Transverse colon (tissue), 3 donors: ENCODE measurements around the gene SUPT5H.

ENCODE experiments used
- CTCF ChIP-seq, 5 experiments: fragments of 200-600 bp in 3 of 5; fragments of 450-650 bp in 2 of 5; sonication (generic) in 3 of 5; IDR thresholded peaks; 1 replicate in 2 of 5; 2 replicates in 3 of 5; pipeline ENCODE4 v1.5.1; 2016 to 2017; ENCODE audit warnings: antibody characterized with exemption in 5 of 5, inconsistent platforms in 3 of 5, mild to moderate bottlenecking in 2 of 5, moderate library complexity in 1 of 5
- POLR2A ChIP-seq: fragments of 450-650 bp; IDR thresholded peaks from one replicate; pipeline ENCODE4 v1.6.1; 2016; ENCODE audit warnings: antibody characterized with exemption, mild to moderate bottlenecking, moderate library complexity

- TF ChIP-seq POLR2A (no peak), CTCF (IDR thresholded peaks at IDR 0.05) (no peak)
Observed at GRCh38 chr19:39425744-39426143, 19.6 kb upstream of the SUPT5H start.
